B cell (primary cell): ENCODE measurements around the gene C7orf33.

Source experiments
- CTCF ChIP-seq: fragments of 200-600 bp; IDR thresholded peaks from one replicate; pipeline ENCODE4 v1.8.0; 2022; ENCODE audit warnings: antibody characterized with exemption, mild to moderate bottlenecking
- EZH2 ChIP-seq: IDR thresholded peaks from 2 replicates; pipeline ENCODE4 v1.6.1; 2012; ENCODE audit warnings: borderline replicate concordance, low read depth, mild to moderate bottlenecking, moderate library complexity, low read length; ENCODE audit not compliant: insufficient read depth, poor library complexity, severe bottlenecking

GRCh38 chr7:148630078-148630477 lies 39.5 kb downstream of the C7orf33 start:
- TF ChIP-seq CTCF (no peak), EZH2 (no peak)
